Muscle layer of duodenum (tissue), 2 donors: ENCODE results near the gene SLC25A33.
A peak's percentile ranks its signal among the peaks of the same experiment; 100 is the strongest.
"Not testable (repeated sequence)": the region's sequence is repeated elsewhere in the genome, so short reads cannot be mapped to it uniquely, and the experiment has no call there.

Source experiments
- H3K27ac ChIP-seq: one replicate; pipeline ENCODE4 v1.7.0; 2013; ENCODE audit warnings: mild to moderate bottlenecking, low read length
- H3K27me3 ChIP-seq: one replicate; pipeline ENCODE4 v1.7.0; 2013; ENCODE audit warnings: low read depth, mild to moderate bottlenecking, control low read depth, low read length
- H3K36me3 ChIP-seq, 2 donors: one replicate each; pipeline ENCODE4 v1.7.0; 2013; ENCODE audit warnings: low read length in 2 of 2, control low read depth in 1 of 2, mild to moderate bottlenecking in 1 of 2; ENCODE audit not compliant: insufficient read depth in 2 of 2, control insufficient read depth in 1 of 2
- H3K4me1 ChIP-seq, 2 donors: one replicate each; pipeline ENCODE4 v1.7.0; 2013; ENCODE audit warnings: low read length in 2 of 2, mild to moderate bottlenecking in 2 of 2, control low read depth in 1 of 2, moderate library complexity in 1 of 2; ENCODE audit not compliant: insufficient read depth in 2 of 2, control insufficient read depth in 1 of 2
- H3K4me3 ChIP-seq, 2 donors: one replicate each; pipeline ENCODE4 v1.7.0; 2013; ENCODE audit warnings: low read length in 2 of 2, low read depth in 1 of 2, mild to moderate bottlenecking in 1 of 2
- H3K9me3 ChIP-seq, 2 donors: one replicate each; pipeline ENCODE4 v1.7.0; 2013; ENCODE audit warnings: low read length in 2 of 2, control low read depth in 1 of 2, mild to moderate bottlenecking in 1 of 2; ENCODE audit not compliant: control insufficient read depth in 1 of 2
- donor health status: healthy.

The SLC25A33 gene

DNA sequence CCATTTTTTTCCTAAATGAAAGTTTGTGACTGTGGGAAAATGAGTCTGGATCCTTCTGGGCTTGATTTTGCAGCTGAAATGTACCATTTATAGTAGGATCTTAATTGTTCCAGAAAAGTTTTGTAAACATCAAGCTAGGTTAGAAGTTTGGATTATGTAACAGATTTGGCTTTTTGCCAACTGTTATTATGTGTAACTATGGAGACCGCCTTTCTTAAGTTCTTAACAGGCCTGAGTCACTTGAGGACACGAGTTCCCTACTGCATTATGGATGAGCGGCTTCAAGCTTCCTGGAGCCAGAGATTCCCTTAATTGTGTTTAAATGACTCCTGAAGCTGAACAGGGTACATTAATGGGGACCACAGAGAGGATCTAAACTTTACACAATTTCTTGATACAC, 22.2 kb downstream of the SLC25A33 start:
- Histone ChIP-seq H3K36me3 (peaks cover 0 to 6% of the 10 kb centered on the region in 2 donors), H3K27me3 (no peaks in the 10 kb centered on the region), H3K4me3 (no peak overlapping the region), H3K27ac (peak overlapping the region; percentile 14), H3K9me3 (no peaks in the 10 kb centered on the region), H3K4me1 (peaks cover 3 to 41% of the 10 kb centered on the region in 2 donors)

DNA sequence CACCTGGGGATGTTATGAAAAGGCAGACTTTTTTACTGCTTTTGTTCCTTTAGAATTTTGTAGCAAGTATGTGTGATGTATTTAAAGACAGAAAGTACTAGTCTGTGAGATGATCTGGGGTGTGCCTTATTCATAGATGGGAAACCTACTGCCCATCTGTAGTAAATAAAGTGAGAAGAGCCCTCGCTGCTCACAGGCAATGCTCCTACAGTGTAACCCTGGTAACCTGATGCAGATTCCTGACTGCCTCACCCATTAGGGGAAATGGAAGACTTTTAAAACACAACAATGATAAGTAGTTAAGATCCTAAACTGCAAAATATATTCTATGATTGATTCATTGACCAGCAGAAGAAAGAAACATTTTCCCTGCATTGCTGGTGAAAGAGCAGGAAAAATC, 30.0 kb downstream of the SLC25A33 start:
- H3K27ac ChIP-seq: no peak overlapping the region

DNA sequence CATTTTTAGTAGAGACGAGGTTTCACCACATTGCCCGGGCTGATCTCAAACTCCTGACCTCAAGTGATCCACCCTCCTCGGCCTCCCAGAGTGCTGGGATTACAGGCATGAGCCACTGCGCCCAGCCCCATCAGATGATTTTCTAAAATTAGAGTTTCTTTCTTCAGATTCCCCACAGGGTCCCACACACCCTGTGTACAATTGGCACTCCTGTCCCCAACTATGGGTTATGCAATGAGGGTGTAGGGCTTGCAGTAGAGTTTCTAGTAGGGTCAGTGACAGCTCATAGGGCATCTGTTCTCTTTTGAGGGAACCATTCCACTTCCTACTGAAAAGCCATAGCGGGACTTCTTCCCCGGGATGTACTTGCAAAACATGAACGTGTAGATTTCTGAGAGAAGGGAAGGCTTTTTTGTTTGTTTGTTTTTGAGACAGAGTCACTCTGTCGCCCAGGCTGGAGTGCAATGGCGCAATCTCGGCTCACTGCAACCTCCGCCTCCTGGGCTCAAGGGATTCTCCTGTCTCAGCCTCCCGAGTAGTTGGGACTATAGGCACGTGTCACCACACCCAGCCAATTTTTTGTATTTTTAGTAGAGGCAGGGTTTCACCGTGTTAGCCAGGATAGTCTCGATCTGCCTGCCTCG, 31.7 kb downstream of the SLC25A33 start:
- H3K27me3 ChIP-seq, H3K27ac ChIP-seq, H3K4me3 ChIP-seq, H3K36me3 ChIP-seq, H3K4me1 ChIP-seq, H3K9me3 ChIP-seq: not testable (repeated sequence)

More for the DNA sequence above, 30.0 kb downstream of the SLC25A33 start:
- Histone ChIP-seq H3K27me3 (no peaks in the 10 kb centered on the region), H3K4me3 (no peak overlapping the region), H3K9me3 (no peaks in the 10 kb centered on the region), H3K36me3 (no peaks in the 10 kb centered on the region), H3K4me1 (peaks cover 0 to 7% of the 10 kb centered on the region in 2 donors)

DNA sequence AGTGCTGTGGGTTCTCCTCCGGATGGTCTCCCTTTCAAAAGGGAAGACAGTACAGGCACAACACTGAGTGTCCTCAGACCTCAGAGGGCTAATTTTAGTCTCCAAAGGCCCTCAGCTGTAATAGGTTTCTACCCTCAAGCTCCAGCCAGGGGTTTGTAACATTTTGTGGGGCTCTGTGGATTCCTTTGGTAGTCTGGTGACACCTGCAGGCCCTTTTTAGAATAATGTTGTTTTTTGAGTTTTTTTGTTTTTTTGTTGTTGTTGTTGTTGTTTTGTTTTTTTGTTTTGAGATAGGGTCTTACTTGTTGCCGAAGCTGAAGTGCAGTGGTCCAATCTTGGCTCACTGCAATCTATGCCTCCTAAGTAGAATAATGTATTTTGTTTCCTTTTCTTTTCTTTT, 34.5 kb downstream of the SLC25A33 start:
- Histone ChIP-seq H3K4me3 (no peak overlapping the region), H3K9me3 (no peaks in the 10 kb centered on the region), H3K4me1 (peaks cover 0 to 4% of the 10 kb centered on the region in 2 donors), H3K27ac (no peak overlapping the region), H3K27me3 (no peaks in the 10 kb centered on the region), H3K36me3 (peaks cover 3 to 11% of the 10 kb centered on the region in 2 donors)

DNA sequence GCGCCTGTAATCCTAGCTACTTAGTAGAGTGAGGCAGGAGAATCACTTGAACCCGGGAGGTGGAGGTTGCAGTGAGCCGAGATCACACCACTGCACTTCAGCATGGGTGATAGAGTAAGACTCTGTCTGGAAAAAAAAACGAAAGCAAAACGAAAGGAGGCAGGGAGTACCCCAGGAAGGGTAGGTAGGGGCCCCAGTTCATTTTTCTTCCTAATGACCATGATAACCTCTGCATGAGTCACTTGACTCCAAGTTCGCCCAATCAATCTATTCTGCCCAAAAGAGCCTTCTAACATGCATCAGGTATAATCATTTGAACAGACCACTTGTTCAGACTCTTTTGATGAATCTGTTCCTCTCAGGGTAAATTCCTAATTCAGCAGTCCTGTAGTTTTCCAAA, 36.2 kb downstream of the SLC25A33 start:
- Histone ChIP-seq H3K27me3 (no peaks in the 10 kb centered on the region), H3K4me3 (no peak overlapping the region), H3K27ac (no peak overlapping the region), H3K36me3 (peaks cover 3 to 16% of the 10 kb centered on the region in 2 donors), H3K9me3 (no peaks in the 10 kb centered on the region), H3K4me1 (peaks cover 0 to 4% of the 10 kb centered on the region in 2 donors)

DNA sequence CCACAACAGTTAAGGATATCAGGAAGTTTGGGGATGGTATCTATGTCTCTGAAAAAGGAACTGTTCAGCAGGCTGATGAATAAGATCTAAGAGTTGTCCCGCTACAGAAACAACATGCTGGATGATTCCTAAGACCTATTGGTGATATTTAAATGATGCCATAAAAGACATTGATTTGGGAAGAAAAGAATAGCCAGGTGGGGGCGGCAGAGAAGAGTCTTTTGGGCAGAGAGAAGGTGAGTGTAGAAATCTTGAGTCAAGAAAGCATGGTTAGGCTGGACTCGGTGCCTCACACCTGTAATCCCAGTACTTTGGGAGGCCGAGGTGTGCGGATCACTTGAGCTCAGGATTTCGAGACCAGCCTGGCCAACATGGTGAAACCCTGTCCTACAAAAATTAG, 37.6 kb downstream of the SLC25A33 start:
- Histone ChIP-seq H3K27ac (no peak overlapping the region), H3K4me1 (peaks cover 0 to 4% of the 10 kb centered on the region in 2 donors), H3K4me3 (no peak overlapping the region), H3K36me3 (peaks cover 7 to 17% of the 10 kb centered on the region in 2 donors), H3K27me3 (no peaks in the 10 kb centered on the region), H3K9me3 (no peaks in the 10 kb centered on the region)

DNA sequence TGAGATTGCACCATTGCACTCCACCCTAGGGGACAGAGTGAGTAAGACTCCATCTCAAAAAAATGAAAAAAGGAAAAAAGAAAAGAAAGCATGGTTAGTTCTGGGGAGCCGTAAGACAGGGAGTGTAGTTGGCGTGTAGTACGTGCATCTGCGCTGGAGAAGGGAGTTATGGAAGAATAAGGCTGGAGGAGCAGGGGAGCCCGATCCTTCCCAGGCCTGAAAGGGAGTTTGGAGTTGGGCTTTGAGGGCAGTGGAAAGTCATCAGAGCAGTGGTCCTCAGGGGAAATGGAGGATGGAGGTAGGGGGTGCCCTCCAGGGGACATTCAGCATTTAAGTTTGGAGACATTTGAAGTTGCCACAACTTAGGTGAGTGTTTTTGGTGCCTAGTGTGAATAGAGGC, 38.2 kb downstream of the SLC25A33 start:
- H3K4me1 ChIP-seq: peaks cover 0 to 4% of the 10 kb centered on the region in 2 donors
- H3K27ac ChIP-seq: no peak overlapping the region
- peaks cover 7 to 17% of the 10 kb centered on the region in 2 donors for H3K36me3 ChIP-seq
- no peaks in the 10 kb centered on the region for H3K27me3 ChIP-seq
- H3K9me3 ChIP-seq: no peaks in the 10 kb centered on the region
- no peak overlapping the region for H3K4me3 ChIP-seq

DNA sequence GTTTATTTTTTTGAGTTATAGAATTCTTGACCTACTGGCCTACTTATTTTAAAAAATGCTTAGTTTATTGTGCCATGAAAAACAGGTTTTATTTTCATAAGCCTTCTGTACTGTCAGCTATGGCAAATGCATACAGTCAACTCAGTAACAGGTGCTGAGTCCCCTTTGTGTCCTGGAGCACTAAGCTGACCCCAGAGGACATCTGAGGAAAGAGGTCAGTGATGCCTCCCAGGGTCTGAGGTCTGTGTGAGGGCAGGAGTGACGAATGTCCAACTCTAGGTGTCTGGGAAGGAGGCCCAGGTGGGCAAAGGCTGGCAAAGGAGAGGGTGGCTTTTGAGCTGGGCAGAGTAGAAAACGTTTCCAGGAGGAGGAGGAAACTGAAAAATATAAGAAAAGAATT, 41.7 kb downstream of the SLC25A33 start:
- no peak overlapping the region for H3K4me3 ChIP-seq
- H3K4me1 ChIP-seq: no peaks in the 10 kb centered on the region
- no peak overlapping the region for H3K27ac ChIP-seq
- H3K27me3 ChIP-seq: no peaks in the 10 kb centered on the region
- H3K9me3 ChIP-seq: no peaks in the 10 kb centered on the region
- H3K36me3 ChIP-seq: peaks cover 4 to 17% of the 10 kb centered on the region in 2 donors

DNA sequence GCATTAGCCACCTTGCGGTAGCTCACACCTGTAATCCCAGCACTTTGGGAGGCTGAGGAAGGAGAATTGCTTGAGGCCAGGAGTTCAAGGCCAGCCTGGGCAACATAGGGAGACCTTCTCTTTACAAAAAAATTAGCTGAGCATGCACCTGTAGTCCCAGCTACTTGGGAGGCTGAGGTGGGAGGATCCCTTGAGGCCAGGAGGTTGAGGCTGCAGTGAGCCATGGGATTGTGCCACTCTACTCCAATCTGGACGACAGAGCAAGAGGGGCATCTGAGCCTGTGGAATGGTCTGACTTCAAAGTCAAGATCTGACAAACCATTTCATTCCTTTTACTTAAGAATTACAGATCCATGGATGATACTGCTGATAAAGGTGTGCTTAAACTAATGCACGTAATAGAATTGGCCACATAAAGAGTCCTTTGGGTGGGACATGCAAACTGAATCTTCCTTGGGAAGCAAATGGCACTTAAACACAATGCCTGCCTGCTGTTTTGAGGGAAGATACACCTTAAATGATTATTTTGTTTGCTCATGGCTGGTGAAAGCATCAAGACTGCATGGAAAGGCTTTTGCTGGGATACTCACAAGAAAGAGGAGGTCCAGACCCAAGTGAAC, 47.0 kb downstream of the SLC25A33 start:
- peaks cover 7 to 16% of the 10 kb centered on the region in 2 donors for H3K4me1 ChIP-seq
- no peak overlapping the region for H3K27ac ChIP-seq
- H3K9me3 ChIP-seq: no peaks in the 10 kb centered on the region
- H3K27me3 ChIP-seq: no peaks in the 10 kb centered on the region
- H3K4me3 ChIP-seq: no peak overlapping the region
- H3K36me3 ChIP-seq: peaks cover 0 to under 1% of the 10 kb centered on the region in 2 donors

DNA sequence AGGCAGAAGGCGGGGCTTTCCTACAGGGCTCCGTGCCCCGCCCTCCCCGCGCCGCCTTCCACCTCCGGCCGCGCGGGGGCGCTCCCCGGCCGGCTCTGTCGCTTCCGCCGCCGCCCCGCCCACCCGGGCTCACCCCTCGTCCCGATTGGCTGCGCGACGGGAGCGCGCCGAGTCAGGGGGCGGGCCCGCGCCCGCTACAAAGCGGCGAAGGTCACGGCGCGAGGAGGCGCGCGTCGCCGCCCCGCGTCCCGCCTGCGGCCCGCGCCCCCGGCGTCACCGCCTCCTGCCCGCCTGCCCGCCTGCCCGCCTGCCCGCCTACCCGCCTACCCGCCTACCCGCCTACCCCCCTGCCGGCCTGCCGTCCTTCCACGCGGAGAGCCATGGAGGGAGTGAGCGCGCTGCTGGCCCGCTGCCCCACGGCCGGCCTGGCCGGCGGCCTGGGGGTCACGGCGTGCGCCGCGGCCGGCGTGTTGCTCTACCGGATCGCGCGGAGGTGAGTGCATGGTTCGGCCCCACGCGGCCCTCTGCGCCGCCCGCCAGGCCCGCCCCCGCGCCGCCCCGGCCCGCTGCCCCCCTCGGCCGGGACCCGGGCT, 49.4 kb downstream of the SLC25A33 start, which contains the start of gene TMEM201:
Gene TMEM201, plus strand, starts transcription at position 361 of the 593 bp plus-strand sequence. Its CDS starts 20 bp downstream, at position 381.
- no peaks in the 10 kb centered on the region for H3K9me3 ChIP-seq
- H3K4me1 ChIP-seq: peaks cover 7 to 39% of the 10 kb centered on the region in 2 donors
- peak within 1 kb of the TSS; percentile 51 for H3K27ac ChIP-seq
- H3K4me3 ChIP-seq: peak within 1 kb of the TSS; percentile 65 to 77
- H3K36me3 ChIP-seq: no peaks in the 10 kb centered on the region
- no peaks in the 10 kb centered on the region for H3K27me3 ChIP-seq

DNA sequence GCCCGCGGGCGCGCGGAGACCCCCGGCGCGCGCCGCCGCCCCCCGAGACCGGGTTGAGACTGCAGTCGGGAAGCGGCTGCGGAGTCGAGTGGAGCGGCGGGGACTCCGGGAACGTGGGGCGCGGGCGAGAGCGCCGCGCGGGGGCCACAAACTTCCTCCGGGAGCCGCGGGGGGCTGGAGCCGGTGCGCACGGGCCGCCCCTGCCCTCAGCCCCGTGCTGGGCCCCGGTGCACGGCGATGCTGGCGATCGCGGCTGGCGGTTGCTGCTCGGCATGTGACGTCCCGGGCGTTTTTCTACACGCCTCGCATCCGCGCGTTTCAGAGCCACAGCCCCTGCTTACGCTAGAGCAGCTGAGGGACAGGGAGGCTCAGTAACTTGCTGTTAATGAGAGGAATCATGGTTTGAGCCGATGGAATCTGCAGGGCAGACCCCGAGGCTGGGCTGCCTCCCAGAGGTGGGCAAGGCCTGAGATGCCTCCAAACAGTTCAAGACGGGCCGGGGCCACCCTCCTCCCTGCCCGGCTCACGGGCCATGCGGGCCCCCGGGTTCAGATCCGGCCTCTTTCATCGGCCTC, 50.0 kb downstream of the SLC25A33 start:
- H3K4me3 ChIP-seq: peak overlapping the region; percentile 65 to 77
- no peaks in the 10 kb centered on the region for H3K36me3 ChIP-seq
- no peaks in the 10 kb centered on the region for H3K27me3 ChIP-seq
- peaks cover 7 to 45% of the 10 kb centered on the region in 2 donors for H3K4me1 ChIP-seq
- H3K27ac ChIP-seq: peak overlapping the region; percentile 51
- H3K9me3 ChIP-seq: no peaks in the 10 kb centered on the region
